ENCODE data around the gene ZNF77. TPM values are rescaled to one million over a fixed set of nuclear protein-coding genes. Genes with fewer than 3 reads are reported as not detected.

ZNF77 gene
- total and polyA plus RNA-seq, 3 donors from 2014 or later, result 4.8 to 10.7 (median 5.6) TPM

DNA sequence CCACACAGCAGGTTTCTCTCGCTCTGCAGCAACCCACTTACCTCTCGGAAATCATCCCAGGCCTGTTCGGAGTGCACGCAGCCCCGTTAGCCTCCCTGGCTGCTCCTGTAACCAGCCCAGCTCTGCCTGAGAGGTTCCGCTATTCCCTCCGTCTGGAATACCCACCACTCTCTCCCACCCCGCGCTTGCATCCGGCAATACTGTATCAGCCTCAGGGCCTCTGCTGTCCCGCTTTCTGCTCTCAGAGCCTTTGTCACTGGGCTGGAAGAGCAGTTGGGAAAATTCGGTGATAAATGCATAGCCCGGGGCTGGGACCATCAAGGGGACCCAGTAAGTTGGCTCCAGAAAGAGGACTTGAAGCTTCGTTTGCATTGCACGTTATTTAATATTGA lies 31.8 kb upstream of the ZNF77 start:
- Histone ChIP-seq H3K36me3 (ENCODE audit: low read depth, missing control alignments) (no peaks in the 10 kb centered on the region), H3K4me1 (peaks cover 35% of the 10 kb centered on the region), H3K27ac (no peak overlapping the region), H3K27me3 (no peaks in the 10 kb centered on the region), H3K9me3 (no peaks in the 10 kb centered on the region), H3K4me3 (peak overlapping the region; percentile 33 to 43)
- no peak for DNase-seq
- intact Hi-C loops (cut with DNase I; ENCODE audit: low total_unique reads), result loop anchor here (10.0 kb wide), 1 partner anchor 58 kb away; no protein-coding TSS in a partner anchor
- TF ChIP-seq, protein P1, sequence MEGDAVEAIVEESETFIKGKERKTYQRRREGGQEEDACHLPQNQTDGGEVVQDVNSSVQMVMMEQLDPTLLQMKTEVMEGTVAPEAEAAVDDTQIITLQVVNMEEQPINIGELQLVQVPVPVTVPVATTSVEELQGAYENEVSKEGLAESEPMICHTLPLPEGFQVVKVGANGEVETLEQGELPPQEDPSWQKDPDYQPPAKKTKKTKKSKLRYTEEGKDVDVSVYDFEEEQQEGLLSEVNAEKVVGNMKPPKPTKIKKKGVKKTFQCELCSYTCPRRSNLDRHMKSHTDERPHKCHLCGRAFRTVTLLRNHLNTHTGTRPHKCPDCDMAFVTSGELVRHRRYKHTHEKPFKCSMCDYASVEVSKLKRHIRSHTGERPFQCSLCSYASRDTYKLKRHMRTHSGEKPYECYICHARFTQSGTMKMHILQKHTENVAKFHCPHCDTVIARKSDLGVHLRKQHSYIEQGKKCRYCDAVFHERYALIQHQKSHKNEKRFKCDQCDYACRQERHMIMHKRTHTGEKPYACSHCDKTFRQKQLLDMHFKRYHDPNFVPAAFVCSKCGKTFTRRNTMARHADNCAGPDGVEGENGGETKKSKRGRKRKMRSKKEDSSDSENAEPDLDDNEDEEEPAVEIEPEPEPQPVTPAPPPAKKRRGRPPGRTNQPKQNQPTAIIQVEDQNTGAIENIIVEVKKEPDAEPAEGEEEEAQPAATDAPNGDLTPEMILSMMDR (IDR thresholded peaks at IDR 0.05), result no peak
- no peak for TF ChIP-seq POLR2A (IDR thresholded peaks at IDR 0.05)
- WGBS, 2 donors, result 8 to 14% methylated on average over 14 to 15 of the region's 15 CpGs

DNA sequence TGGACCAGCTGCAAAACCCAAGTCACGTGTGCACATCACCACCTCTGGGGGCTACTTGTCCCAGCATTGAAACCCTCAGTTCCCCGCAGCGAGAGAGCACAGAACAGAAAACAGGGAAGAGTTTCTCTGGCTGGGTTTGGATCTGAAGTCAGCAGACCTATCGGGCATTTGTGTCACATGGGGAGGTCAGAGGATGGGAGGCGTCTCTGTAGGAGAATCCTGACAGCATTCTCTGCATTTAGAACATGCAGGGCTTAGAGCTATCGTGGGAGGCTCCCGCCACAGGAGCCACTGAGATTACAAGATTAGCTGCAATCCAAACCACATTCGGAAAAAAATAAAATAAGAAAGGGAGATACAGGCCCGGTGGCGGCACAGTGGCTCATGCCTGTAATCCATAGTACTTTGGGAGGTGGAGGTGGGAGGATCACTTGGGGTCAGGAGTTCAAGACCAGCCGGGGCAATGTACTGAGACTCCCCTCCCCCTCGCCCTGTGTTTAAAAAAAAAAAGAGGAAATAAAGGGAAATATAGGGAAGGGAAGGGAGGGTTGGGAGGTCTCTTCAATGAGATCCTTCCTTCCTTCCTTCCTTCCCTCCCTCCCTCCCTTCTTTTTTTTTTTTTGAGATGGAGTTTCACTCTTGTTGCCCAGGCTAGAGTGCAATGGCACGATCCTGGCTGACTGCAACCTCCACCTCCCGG lies 29.7 kb upstream of the ZNF77 start:
- Histone ChIP-seq H3K27me3 (no peaks in the 10 kb centered on the region), H3K36me3 (ENCODE audit: low read depth, missing control alignments) (no peaks in the 10 kb centered on the region), H3K4me1 (peaks cover 42% of the 10 kb centered on the region), H3K9me3 (no peaks in the 10 kb centered on the region), H3K4me3 (no peak overlapping the region), H3K27ac (peak overlapping the region; percentile 60 to 81)
- peak; percentile 92 for DNase-seq
- intact Hi-C loops (cut with DNase I; ENCODE audit: low total_unique reads), result loop anchor here (10.0 kb wide), 1 partner anchor 60 kb away; no protein-coding TSS in a partner anchor
- WGBS, 2 donors, result 26 to 34% methylated on average over 14 of the region's 14 CpGs
- no peak for TF ChIP-seq POLR2A (IDR thresholded peaks at IDR 0.05)
- TF ChIP-seq, protein P1 (IDR thresholded peaks at IDR 0.05), result peak in 1 of 3 experiments; percentile 0

DNA sequence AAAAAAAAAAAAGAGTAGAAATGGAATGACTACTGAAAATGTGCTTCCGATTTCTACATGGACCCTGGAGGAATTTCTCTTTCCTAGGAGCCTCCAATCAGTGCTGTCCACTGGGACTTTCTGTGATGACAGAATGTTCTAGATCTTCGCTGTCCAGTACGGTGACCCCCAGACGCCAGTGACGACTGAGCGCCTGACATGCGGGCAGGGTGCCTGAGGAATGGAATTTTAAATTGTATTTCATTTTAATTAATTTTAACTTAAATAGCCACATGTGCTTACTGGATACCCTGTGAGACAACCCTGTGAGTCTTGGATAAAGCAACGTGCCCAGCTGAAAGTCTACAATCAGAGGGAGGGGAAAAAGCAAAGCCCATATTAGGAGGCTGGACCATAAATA lies 28.5 kb upstream of the ZNF77 start:
- Histone ChIP-seq H3K9me3 (no peaks in the 10 kb centered on the region), H3K27me3 (no peaks in the 10 kb centered on the region), H3K4me1 (peaks cover 52% of the 10 kb centered on the region), H3K4me3 (no peak overlapping the region), H3K36me3 (ENCODE audit: low read depth, missing control alignments) (no peaks in the 10 kb centered on the region), H3K27ac (peak overlapping the region; percentile 60 to 81)
- DNase-seq, result peak; percentile 71
- TF ChIP-seq, protein P1 (IDR thresholded peaks at IDR 0.05), result no peak
- no peak for TF ChIP-seq POLR2A (IDR thresholded peaks at IDR 0.05)
- intact Hi-C loops (cut with DNase I; ENCODE audit: low total_unique reads), result loop anchor here (10.0 kb wide), 1 partner anchor 62 kb away; no protein-coding TSS in a partner anchor
- 28 to 43% methylated on average over 8 of the region's 8 CpGs for WGBS, 2 donors

DNA sequence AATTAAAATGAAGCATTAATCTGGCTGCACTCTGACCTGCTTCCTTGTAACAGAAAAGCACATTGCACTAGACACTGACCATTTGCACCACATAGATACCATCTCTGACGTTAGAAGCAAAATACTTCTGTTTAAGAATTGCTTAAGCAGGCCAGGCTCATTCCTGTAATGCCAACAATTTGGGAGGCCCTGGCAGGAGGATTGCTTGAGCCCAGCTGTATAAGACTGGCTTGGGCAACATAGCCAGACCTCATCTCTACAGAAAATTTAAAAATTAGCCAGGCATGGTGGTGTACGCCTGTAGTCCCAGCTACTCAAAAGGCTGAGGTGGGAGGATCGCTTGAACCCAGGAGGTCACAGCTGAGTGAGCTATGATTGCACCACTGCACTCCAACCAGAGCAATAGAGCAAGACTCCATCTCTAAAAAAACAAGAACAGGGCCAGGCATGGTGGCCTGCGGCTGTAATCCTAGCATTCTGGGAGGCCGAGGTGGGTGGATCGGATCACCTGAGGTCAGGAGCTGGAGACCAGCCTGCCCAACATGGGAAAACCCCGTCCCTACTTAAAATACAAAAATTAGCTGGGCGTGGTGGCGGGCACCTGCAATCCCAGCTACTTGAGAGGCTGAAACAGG lies 25.5 kb upstream of the ZNF77 start:
- no peak for DNase-seq
- H3K4me1 ChIP-seq, result peaks cover 43% of the 10 kb centered on the region
- TF ChIP-seq POLR2A (IDR thresholded peaks at IDR 0.05), result no peak
- TF ChIP-seq, protein P1 (IDR thresholded peaks at IDR 0.05), result no peak
- peak overlapping the region; percentile 55 to 81 for H3K27ac ChIP-seq
- intact Hi-C loops (cut with DNase I; ENCODE audit: low total_unique reads), result loop anchor here (10.0 kb wide), 1 partner anchor 64 kb away; no protein-coding TSS in a partner anchor
- WGBS, 2 donors, result 76 to 80% methylated on average over 8 to 9 of the region's 9 CpGs
- H3K27me3 ChIP-seq, result no peaks in the 10 kb centered on the region
- no peak overlapping the region for H3K4me3 ChIP-seq
- no peaks in the 10 kb centered on the region for H3K36me3 ChIP-seq (ENCODE audit: low read depth, missing control alignments)
- H3K9me3 ChIP-seq, result no peaks in the 10 kb centered on the region
